ENCODE data around the gene TTLL4.

TTLL4 gene

GRCh38 chr2:218732761-218733158, 22.1 kb downstream of the TTLL4 start:
- H3K9ac ChIP-seq (ENCODE audit: low read depth, low read length, poor library complexity, severe bottlenecking), result no peak overlapping the region
- no peaks in the 10 kb centered on the region for H3K9me2 ChIP-seq (replicated peaks; ENCODE audit: low read depth, low read length)
- H4K20me1 ChIP-seq (ENCODE audit: insufficient read depth, low read length, poor library complexity, severe bottlenecking), result no peaks in the 10 kb centered on the region
- H3K4me2 ChIP-seq (ENCODE audit: low read depth, low read length, poor library complexity, severe bottlenecking), result no peak overlapping the region
- H3F3A ChIP-seq (ENCODE audit: low read depth), result no peaks in the 10 kb centered on the region
- peaks cover 2% of the 10 kb centered on the region; the same call in 1 of the 2 replicates for H3K79me2 ChIP-seq (ENCODE audit: insufficient read depth, low read length)
- no peaks in the 10 kb centered on the region for H3K9me3 ChIP-seq (ENCODE audit: insufficient read depth, low read depth, low read length)
- H3K27me3 ChIP-seq (ENCODE audit: insufficient read depth, low read length, poor library complexity, severe bottlenecking), result no peaks in the 10 kb centered on the region
- H3K36me3 ChIP-seq (ENCODE audit: insufficient read depth, low read length), result peaks cover 19% of the 10 kb centered on the region; the same call in 1 of the 2 replicates
- H3K4me1 ChIP-seq (ENCODE audit: insufficient read depth, low read length, poor library complexity, severe bottlenecking), result no peaks in the 10 kb centered on the region
- TF ChIP-seq, protein P1, sequence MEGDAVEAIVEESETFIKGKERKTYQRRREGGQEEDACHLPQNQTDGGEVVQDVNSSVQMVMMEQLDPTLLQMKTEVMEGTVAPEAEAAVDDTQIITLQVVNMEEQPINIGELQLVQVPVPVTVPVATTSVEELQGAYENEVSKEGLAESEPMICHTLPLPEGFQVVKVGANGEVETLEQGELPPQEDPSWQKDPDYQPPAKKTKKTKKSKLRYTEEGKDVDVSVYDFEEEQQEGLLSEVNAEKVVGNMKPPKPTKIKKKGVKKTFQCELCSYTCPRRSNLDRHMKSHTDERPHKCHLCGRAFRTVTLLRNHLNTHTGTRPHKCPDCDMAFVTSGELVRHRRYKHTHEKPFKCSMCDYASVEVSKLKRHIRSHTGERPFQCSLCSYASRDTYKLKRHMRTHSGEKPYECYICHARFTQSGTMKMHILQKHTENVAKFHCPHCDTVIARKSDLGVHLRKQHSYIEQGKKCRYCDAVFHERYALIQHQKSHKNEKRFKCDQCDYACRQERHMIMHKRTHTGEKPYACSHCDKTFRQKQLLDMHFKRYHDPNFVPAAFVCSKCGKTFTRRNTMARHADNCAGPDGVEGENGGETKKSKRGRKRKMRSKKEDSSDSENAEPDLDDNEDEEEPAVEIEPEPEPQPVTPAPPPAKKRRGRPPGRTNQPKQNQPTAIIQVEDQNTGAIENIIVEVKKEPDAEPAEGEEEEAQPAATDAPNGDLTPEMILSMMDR (conservative IDR thresholded peaks at IDR 0.05; ENCODE audit: low read length), result no peak
- no peak for TF ChIP-seq EZH2phosphoT487 (IDR thresholded peaks at IDR 0.05; ENCODE audit: borderline replicate concordance)
- H2AFZ ChIP-seq (ENCODE audit: low read length), result no peak overlapping the region
- no peak overlapping the region for H3K4me3 ChIP-seq (ENCODE audit: low read length, poor library complexity, severe bottlenecking)

GRCh38 chr2:218733171-218734021, 22.8 kb downstream of the TTLL4 start:
- Histone ChIP-seq H3K79me2 (ENCODE audit: insufficient read depth, low read length) (peaks cover 2% of the 10 kb centered on the region; the same call in 1 of the 2 replicates), H3K9me2 (replicated peaks; ENCODE audit: low read depth, low read length) (no peaks in the 10 kb centered on the region), H3K9ac (ENCODE audit: low read depth, low read length, poor library complexity, severe bottlenecking) (no peak overlapping the region), H3K4me2 (ENCODE audit: low read depth, low read length, poor library complexity, severe bottlenecking) (no peak overlapping the region), H3K4me1 (ENCODE audit: insufficient read depth, low read length, poor library complexity, severe bottlenecking) (no peaks in the 10 kb centered on the region), H3K9me3 (ENCODE audit: insufficient read depth, low read depth, low read length) (no peaks in the 10 kb centered on the region), H2AFZ (ENCODE audit: low read length) (no peak overlapping the region), H3K4me3 (ENCODE audit: low read length, poor library complexity, severe bottlenecking) (no peak overlapping the region), H3F3A (ENCODE audit: low read depth) (no peaks in the 10 kb centered on the region), H4K20me1 (ENCODE audit: insufficient read depth, low read length, poor library complexity, severe bottlenecking) (no peaks in the 10 kb centered on the region), H3K36me3 (ENCODE audit: insufficient read depth, low read length) (peaks cover 23% of the 10 kb centered on the region; the same call in 1 of the 2 replicates), H3K27me3 (ENCODE audit: insufficient read depth, low read length, poor library complexity, severe bottlenecking) (no peaks in the 10 kb centered on the region)
- no peak for TF ChIP-seq EZH2phosphoT487 (IDR thresholded peaks at IDR 0.05; ENCODE audit: borderline replicate concordance)
- TF ChIP-seq, protein P1 (conservative IDR thresholded peaks at IDR 0.05; ENCODE audit: low read length), result no peak

GRCh38 chr2:218734190-218734975, 23.7 kb downstream of the TTLL4 start:
- H3K9me2 ChIP-seq (replicated peaks; ENCODE audit: low read depth, low read length), result no peaks in the 10 kb centered on the region
- no peak overlapping the region for H3K4me2 ChIP-seq (ENCODE audit: low read depth, low read length, poor library complexity, severe bottlenecking)
- no peak overlapping the region for H2AFZ ChIP-seq (ENCODE audit: low read length)
- TF ChIP-seq, protein P1 (conservative IDR thresholded peaks at IDR 0.05; ENCODE audit: low read length), result no peak
- H4K20me1 ChIP-seq (ENCODE audit: insufficient read depth, low read length, poor library complexity, severe bottlenecking), result no peaks in the 10 kb centered on the region
- no peaks in the 10 kb centered on the region for H3K9me3 ChIP-seq (ENCODE audit: insufficient read depth, low read depth, low read length)
- no peaks in the 10 kb centered on the region for H3K4me1 ChIP-seq (ENCODE audit: insufficient read depth, low read length, poor library complexity, severe bottlenecking)
- H3K36me3 ChIP-seq (ENCODE audit: insufficient read depth, low read length), result peaks cover 29% of the 10 kb centered on the region
- no peaks in the 10 kb centered on the region for H3K27me3 ChIP-seq (ENCODE audit: insufficient read depth, low read length, poor library complexity, severe bottlenecking)
- no peak overlapping the region for H3K4me3 ChIP-seq (ENCODE audit: low read length, poor library complexity, severe bottlenecking)
- H3K79me2 ChIP-seq (ENCODE audit: insufficient read depth, low read length), result peaks cover 2% of the 10 kb centered on the region; the same call in 1 of the 2 replicates
- no peak overlapping the region for H3K9ac ChIP-seq (ENCODE audit: low read depth, low read length, poor library complexity, severe bottlenecking)
- H3F3A ChIP-seq (ENCODE audit: low read depth), result no peaks in the 10 kb centered on the region

Data from Loucy (cell line).